ENCODE measurements around the gene SDK1. TPM values are rescaled to one million over a fixed set of nuclear protein-coding genes. Genes with fewer than 3 reads are reported as not detected.

Gene SDK1
- total RNA-seq, 1 donor from 2014 or later: 0.34 TPM

GRCh38 chr7:3283130-3283704 is 17.8 kb upstream of the SDK1 start:
- intact Hi-C loops (cut with micrococcal nuclease): no loop called here

GRCh38 chr7:3285652-3286051 is 15.4 kb upstream of the SDK1 start:
- intact Hi-C loops (cut with micrococcal nuclease): no loop called here

- intact Hi-C loops (cut with micrococcal nuclease): no loop called here
Observed at GRCh38 chr7:3289996-3290395, 11.1 kb upstream of the SDK1 start.

- intact Hi-C loops (cut with micrococcal nuclease): no loop called here
Observed at GRCh38 chr7:3292694-3293093, 8.4 kb upstream of the SDK1 start.

GRCh38 chr7:3294432-3295100 is 6.5 kb upstream of the SDK1 start:
- intact Hi-C loops (cut with micrococcal nuclease): no loop called here

GRCh38 chr7:3297105-3297819 is 3.8 kb upstream of the SDK1 start:
- intact Hi-C loops (cut with micrococcal nuclease): no loop called here

GRCh38 chr7:3300221-3300650 is 816 bp upstream of the SDK1 start:
- intact Hi-C loops (cut with micrococcal nuclease): loop anchor here (1.0 to 10.0 kb wide), 4 partner anchors 205 to 597 kb away; partner anchors contain the start of gene CARD11

GRCh38 chr7:3301449-3301731 is 338 bp downstream of the SDK1 start:
- intact Hi-C loops (cut with micrococcal nuclease): loop anchor here (5.0 to 10.0 kb wide), 3 partner anchors 207 to 397 kb away; partner anchors contain the start of gene CARD11

GRCh38 chr7:3301831-3302618 is 973 bp downstream of the SDK1 start:
- intact Hi-C loops (cut with micrococcal nuclease): loop anchor here (2.0 to 10.0 kb wide), 4 partner anchors 161 to 397 kb away; partner anchors contain the start of gene CARD11

GRCh38 chr7:3302681-3303320 is 1.7 kb downstream of the SDK1 start:
- intact Hi-C loops (cut with micrococcal nuclease): loop anchor here (2.0 to 10.0 kb wide), 4 partner anchors 160 to 398 kb away; partner anchors contain the start of gene CARD11

- intact Hi-C loops (cut with micrococcal nuclease): loop anchor here (5.0 to 10.0 kb wide), 3 partner anchors 209 to 399 kb away; partner anchors contain the start of gene CARD11
Observed at GRCh38 chr7:3304131-3304530, 3.1 kb downstream of the SDK1 start.

- intact Hi-C loops (cut with micrococcal nuclease): loop anchor here (10.0 kb wide), 2 partner anchors 213 to 403 kb away; no protein-coding TSS in a partner anchor
Observed at GRCh38 chr7:3307435-3307834, 6.4 kb downstream of the SDK1 start.

GRCh38 chr7:3309140-3309539 is 8.1 kb downstream of the SDK1 start:
- intact Hi-C loops (cut with micrococcal nuclease): loop anchor here (10.0 kb wide), 2 partner anchors 214 to 404 kb away; no protein-coding TSS in a partner anchor

- intact Hi-C loops (cut with micrococcal nuclease): loop anchor here (10.0 kb wide), 2 partner anchors 215 to 405 kb away; no protein-coding TSS in a partner anchor
Observed at GRCh38 chr7:3309956-3310355, 8.9 kb downstream of the SDK1 start.

GRCh38 chr7:3310884-3311283 is 9.8 kb downstream of the SDK1 start:
- intact Hi-C loops (cut with micrococcal nuclease): no loop called here

GRCh38 chr7:3312583-3312982 is 11.5 kb downstream of the SDK1 start:
- intact Hi-C loops (cut with micrococcal nuclease): no loop called here

- intact Hi-C loops (cut with micrococcal nuclease): no loop called here
Observed at GRCh38 chr7:3318874-3319273, 17.8 kb downstream of the SDK1 start.

- intact Hi-C loops (cut with micrococcal nuclease): no loop called here
Observed at GRCh38 chr7:3321206-3321605, 20.2 kb downstream of the SDK1 start.

- intact Hi-C loops (cut with micrococcal nuclease): no loop called here
Observed at GRCh38 chr7:3321745-3322144, 20.7 kb downstream of the SDK1 start.

- intact Hi-C loops (cut with micrococcal nuclease): no loop called here
Observed at GRCh38 chr7:3326246-3326645, 25.2 kb downstream of the SDK1 start.

- intact Hi-C loops (cut with micrococcal nuclease): no loop called here
Observed at GRCh38 chr7:3327099-3327498, 26.0 kb downstream of the SDK1 start.
